A549 (cell line): ENCODE data around the gene WEE2.

Experiments
- POLR2A ChIP-seq: IDR thresholded peaks from 2 replicates; pipeline ENCODE4 v1.6.1; 2012; ENCODE audit warnings: mild to moderate bottlenecking, low read length
- ZFP36 ChIP-seq: fragments of 450-650 bp; IDR thresholded peaks from 2 replicates; pipeline ENCODE4 v1.6.1; 2014; ENCODE audit warnings: borderline replicate concordance; ENCODE audit not compliant: partially characterized antibody
- TF ChIP-seq, protein P1 (sequence below): fragments of >200 bp; sonication (Bioruptor Twin); formaldehyde crosslinking; IDR thresholded peaks from 3 replicates; pipeline ENCODE4 v1.5.1; 2016

DNA sequence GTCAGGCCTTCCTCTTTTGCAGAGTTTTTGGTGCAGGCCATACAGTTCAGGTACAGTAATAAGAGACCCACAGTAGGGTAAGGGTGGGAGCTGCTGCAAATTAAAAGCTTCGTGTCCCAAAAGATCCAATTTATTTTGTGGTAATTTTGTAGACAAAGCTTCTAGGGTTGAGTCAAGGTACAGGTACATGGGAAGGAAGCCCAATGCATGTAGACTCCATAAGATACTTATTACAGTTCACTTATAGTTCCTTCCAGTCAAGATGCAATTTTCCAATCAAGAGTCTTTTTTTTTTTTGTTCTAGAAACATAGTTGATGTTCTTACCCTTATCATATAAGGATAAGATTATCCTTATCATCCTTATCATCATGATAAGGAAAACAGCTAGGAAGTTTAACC lies 68.2 kb downstream of the WEE2 start, which contains the start of gene TAS2R4:
- no peak for TF ChIP-seq ZFP36
- no peak for TF ChIP-seq POLR2A
- TF ChIP-seq, protein P1, sequence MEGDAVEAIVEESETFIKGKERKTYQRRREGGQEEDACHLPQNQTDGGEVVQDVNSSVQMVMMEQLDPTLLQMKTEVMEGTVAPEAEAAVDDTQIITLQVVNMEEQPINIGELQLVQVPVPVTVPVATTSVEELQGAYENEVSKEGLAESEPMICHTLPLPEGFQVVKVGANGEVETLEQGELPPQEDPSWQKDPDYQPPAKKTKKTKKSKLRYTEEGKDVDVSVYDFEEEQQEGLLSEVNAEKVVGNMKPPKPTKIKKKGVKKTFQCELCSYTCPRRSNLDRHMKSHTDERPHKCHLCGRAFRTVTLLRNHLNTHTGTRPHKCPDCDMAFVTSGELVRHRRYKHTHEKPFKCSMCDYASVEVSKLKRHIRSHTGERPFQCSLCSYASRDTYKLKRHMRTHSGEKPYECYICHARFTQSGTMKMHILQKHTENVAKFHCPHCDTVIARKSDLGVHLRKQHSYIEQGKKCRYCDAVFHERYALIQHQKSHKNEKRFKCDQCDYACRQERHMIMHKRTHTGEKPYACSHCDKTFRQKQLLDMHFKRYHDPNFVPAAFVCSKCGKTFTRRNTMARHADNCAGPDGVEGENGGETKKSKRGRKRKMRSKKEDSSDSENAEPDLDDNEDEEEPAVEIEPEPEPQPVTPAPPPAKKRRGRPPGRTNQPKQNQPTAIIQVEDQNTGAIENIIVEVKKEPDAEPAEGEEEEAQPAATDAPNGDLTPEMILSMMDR: no peak
